Gastroesophageal sphincter (tissue), 4 donors: Measurements from ENCODE around the gene CGRRF1. TPM values are rescaled to one million over a fixed set of nuclear protein-coding genes. Genes with fewer than 3 reads are reported as not detected.

Source experiments
- ATAC-seq: fragments of 150-250 bp; one replicate; pipeline ENCODE4 v1.9.1; 2016; ENCODE audit warnings: mild to moderate bottlenecking, moderate library complexity
- H3K27ac ChIP-seq, 4 donors: fragments of 200-600 bp; sonication (generic) in 3 of 4; 1 replicate in 3 of 4; 2 replicates in 1 of 4; pipeline ENCODE4 v1.5.1; 2016 to 2019
- H3K27me3 ChIP-seq: fragments of 200-600 bp; sonication (generic); one replicate; pipeline ENCODE4 v1.5.1; 2019
- H3K36me3 ChIP-seq, 2 donors: fragments of 200-600 bp; sonication (generic); one replicate each; pipeline ENCODE4 v1.5.1; 2019; ENCODE audit warnings: control low read depth in 1 of 2
- H3K4me1 ChIP-seq, 3 donors: fragments of 200-600 bp; sonication (generic); 1 replicate in 2 of 3; 2 replicates in 1 of 3; pipeline ENCODE4 v1.5.1; 2016 to 2019; ENCODE audit warnings: control low read depth in 2 of 3
- H3K4me3 ChIP-seq, 2 donors: fragments of 200-600 bp; sonication (generic); one replicate each; pipeline ENCODE4 v1.5.1; 2019; ENCODE audit warnings: mild to moderate bottlenecking in 1 of 2, moderate library complexity in 1 of 2
- H3K9me3 ChIP-seq, 3 donors: fragments of 200-600 bp; sonication (generic); one replicate each; pipeline ENCODE4 v1.5.1; 2017 to 2019; ENCODE audit warnings: control low read depth in 2 of 3
- EP300 ChIP-seq: sonication (generic); formaldehyde crosslinking; IDR thresholded peaks from one replicate; pipeline ENCODE4 v1.6.1; 2017; ENCODE audit warnings: antibody characterized with exemption, mild to moderate bottlenecking
- POLR2A ChIP-seq, 2 donors: fragments of 450-650 bp; IDR thresholded peaks; one replicate each; pipeline ENCODE4 v1.6.1; 2017; ENCODE audit warnings: antibody characterized with exemption in 2 of 2, mild to moderate bottlenecking in 2 of 2, moderate library complexity in 1 of 2
- POLR2AphosphoS5 ChIP-seq: sonication (generic); formaldehyde crosslinking; IDR thresholded peaks from one replicate; pipeline ENCODE4 v1.6.1; 2017; ENCODE audit warnings: antibody characterized with exemption
- WGBS, 2 donors: methylation state at CpG; one replicate each; pipeline ENCODE4 v1.1.5; 2018; ENCODE audit warnings: low coverage in 1 of 2; 5-methylcytosine and 5-hydroxymethylcytosine counted together
- total RNA-seq, 4 donors: library from RNA; depleted of rRNA; stranded (reverse); fragments of >200 nt; gene quantifications; one replicate each; pipeline ENCODE4 v1.1.0, GENCODE V29; 2016
- TF ChIP-seq, protein P1 (sequence below), 4 experiments: fragments of 200-600 bp in 2 of 4; fragments of 450-650 bp in 2 of 4; sonication (generic) in 1 of 4; IDR thresholded peaks; one replicate each; pipeline ENCODE4 v1.5.1; 2017 to 2019; ENCODE audit warnings: antibody characterized with exemption in 4 of 4, mild to moderate bottlenecking in 2 of 4, moderate library complexity in 2 of 4

CGRRF1 gene
- total RNA-seq, 4 donors from 2014 or later, result 12.3 to 32.8 (median 22.2) TPM

DNA sequence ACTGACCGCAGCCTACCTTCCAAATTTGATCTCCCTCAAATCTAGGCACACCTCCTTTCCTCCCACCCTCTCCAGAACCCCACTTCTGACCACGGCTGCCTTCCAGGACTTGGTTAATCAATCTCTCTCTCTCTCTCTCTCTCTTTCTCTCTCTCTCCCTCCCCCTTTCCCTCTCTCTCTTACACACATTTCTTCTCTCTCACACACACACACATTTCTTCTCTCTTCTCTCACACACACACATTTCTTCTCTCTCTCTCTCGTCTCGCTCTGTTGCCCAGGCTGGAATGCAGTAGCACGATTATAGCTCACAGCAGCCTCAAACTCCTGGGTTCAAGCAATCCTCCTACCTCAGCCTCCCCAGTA is 20.4 kb upstream of the CGRRF1 start:
- TF ChIP-seq POLR2AphosphoS5 (no peak), EP300 (no peak), POLR2A (IDR thresholded peaks at IDR 0.05) (no peak)
- TF ChIP-seq, protein P1, sequence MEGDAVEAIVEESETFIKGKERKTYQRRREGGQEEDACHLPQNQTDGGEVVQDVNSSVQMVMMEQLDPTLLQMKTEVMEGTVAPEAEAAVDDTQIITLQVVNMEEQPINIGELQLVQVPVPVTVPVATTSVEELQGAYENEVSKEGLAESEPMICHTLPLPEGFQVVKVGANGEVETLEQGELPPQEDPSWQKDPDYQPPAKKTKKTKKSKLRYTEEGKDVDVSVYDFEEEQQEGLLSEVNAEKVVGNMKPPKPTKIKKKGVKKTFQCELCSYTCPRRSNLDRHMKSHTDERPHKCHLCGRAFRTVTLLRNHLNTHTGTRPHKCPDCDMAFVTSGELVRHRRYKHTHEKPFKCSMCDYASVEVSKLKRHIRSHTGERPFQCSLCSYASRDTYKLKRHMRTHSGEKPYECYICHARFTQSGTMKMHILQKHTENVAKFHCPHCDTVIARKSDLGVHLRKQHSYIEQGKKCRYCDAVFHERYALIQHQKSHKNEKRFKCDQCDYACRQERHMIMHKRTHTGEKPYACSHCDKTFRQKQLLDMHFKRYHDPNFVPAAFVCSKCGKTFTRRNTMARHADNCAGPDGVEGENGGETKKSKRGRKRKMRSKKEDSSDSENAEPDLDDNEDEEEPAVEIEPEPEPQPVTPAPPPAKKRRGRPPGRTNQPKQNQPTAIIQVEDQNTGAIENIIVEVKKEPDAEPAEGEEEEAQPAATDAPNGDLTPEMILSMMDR (IDR thresholded peaks at IDR 0.05), result no peak
- WGBS, 2 donors, result 0 to 11% methylated on average over 3 to 5 of the region's 5 CpGs
- no peaks in the 10 kb centered on the region for H3K36me3 ChIP-seq
- ATAC-seq, result no peak
- peak overlapping the region; percentile 55 to 96 (median 94) for H3K27ac ChIP-seq
- no peaks in the 10 kb centered on the region for H3K9me3 ChIP-seq
- H3K4me3 ChIP-seq, result peak overlapping the region; percentile 77 to 84
- H3K4me1 ChIP-seq, result peaks cover 0 to 45% (median 8%) of the 10 kb centered on the region in 3 donors
- no peaks in the 10 kb centered on the region for H3K27me3 ChIP-seq

- Histone ChIP-seq H3K4me1 (peaks cover 0 to 43% (median 8%) of the 10 kb centered on the region in 3 donors), H3K27me3 (no peaks in the 10 kb centered on the region), H3K36me3 (no peaks in the 10 kb centered on the region), H3K9me3 (no peaks in the 10 kb centered on the region), H3K4me3 (peak overlapping the region in 1 of 2 donors; percentile 84), H3K27ac (peak overlapping the region in 3 of 4 donors; percentile 93 to 96 (median 95))
- ATAC-seq, result no peak
- TF ChIP-seq POLR2A (IDR thresholded peaks at IDR 0.05), result no peak
- no peak for TF ChIP-seq EP300
- TF ChIP-seq, protein P1 (IDR thresholded peaks at IDR 0.05), result no peak
- no peak for TF ChIP-seq POLR2AphosphoS5
- WGBS, 2 donors, result 97 to 100% methylated on average over 3 to 4 of the region's 4 CpGs
Observed at GRCh38 chr14:54489731-54490444, 19.8 kb upstream of the CGRRF1 start.

DNA sequence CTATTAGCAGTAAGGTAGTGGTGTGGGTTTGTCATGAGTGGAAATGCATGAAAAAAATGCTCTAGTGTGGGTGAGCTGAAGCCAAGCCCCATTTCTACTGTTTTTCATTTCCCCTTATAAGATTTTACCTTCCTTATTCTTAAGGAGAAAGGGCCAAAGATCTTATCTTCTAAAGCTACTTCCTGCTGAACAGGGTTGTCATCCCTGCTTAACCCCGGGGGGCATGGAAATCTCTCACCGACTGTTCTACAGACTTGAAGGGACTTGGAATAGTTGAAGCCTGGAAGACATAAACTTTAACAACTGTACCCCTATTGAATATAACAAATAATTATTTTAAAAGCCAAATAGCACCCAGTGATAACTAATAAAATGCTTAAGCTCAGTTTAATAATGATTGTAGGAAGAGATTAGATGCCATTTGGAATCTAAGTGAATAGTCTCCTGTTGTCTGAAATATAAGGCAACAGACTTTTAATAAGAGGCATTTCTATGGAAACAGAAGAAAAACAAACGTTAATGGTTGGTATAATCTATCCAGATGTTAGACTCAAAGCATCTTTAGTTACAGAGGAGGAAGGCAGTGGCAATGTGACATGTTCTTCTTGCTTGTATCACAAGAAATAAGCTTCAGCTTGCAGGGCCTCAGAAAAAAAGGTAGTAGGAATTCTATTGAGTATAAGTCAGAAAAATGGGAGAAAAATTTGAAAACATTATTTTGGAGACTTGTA is 19.1 kb upstream of the CGRRF1 start:
- Histone ChIP-seq H3K4me3 (no peak overlapping the region), H3K4me1 (peaks cover 0 to 36% (median 8%) of the 10 kb centered on the region in 3 donors), H3K9me3 (no peaks in the 10 kb centered on the region), H3K27ac (no peak overlapping the region), H3K36me3 (no peaks in the 10 kb centered on the region), H3K27me3 (no peaks in the 10 kb centered on the region)
- 23 to 27% methylated on average over 3 of the region's 3 CpGs for WGBS, 2 donors
- ATAC-seq, result no peak
- TF ChIP-seq, protein P1 (IDR thresholded peaks at IDR 0.05), result no peak

GRCh38 chr14:54493293-54493692 is 16.4 kb upstream of the CGRRF1 start:
- Histone ChIP-seq H3K36me3 (no peaks in the 10 kb centered on the region), H3K27ac (no peak overlapping the region), H3K4me1 (peaks cover 0 to 10% (median 5%) of the 10 kb centered on the region in 3 donors), H3K9me3 (no peaks in the 10 kb centered on the region), H3K4me3 (no peak overlapping the region), H3K27me3 (no peaks in the 10 kb centered on the region)
- TF ChIP-seq EP300, result no peak
- TF ChIP-seq, protein P1 (IDR thresholded peaks at IDR 0.05), result no peak
- no peak for TF ChIP-seq POLR2AphosphoS5
- TF ChIP-seq POLR2A (IDR thresholded peaks at IDR 0.05), result no peak
- 51 to 80% methylated on average over 1 to 6 of the region's 13 CpGs for WGBS, 2 donors
- ATAC-seq, result no peak
